SKM-1 (cell line): Measurements from ENCODE around the gene TBCD.
"Not testable (repeated sequence)": the region's sequence is repeated elsewhere in the genome, so short reads cannot be mapped to it uniquely, and the experiment has no call there.

Experiments
- DNase-seq: peaks from one replicate; lab custom pipeline; 2025; ENCODE audit not compliant: unreplicated experiment; lab: John Stamatoyannopoulos, UW

The TBCD gene

GRCh38 chr17:82985428-82985805, 233.6 kb downstream of the TBCD start:
- no peak for DNase-seq

GRCh38 chr17:82985973-82986372, 234.1 kb downstream of the TBCD start:
- no peak for DNase-seq

- DNase-seq: not testable (repeated sequence)
These were observed 237.2 kb downstream of the TBCD start for GRCh38 chr17:82989051-82989450.

- DNase-seq: no peak
These were observed 238.0 kb downstream of the TBCD start for GRCh38 chr17:82989881-82990280.

- DNase-seq: no peak
These were observed 241.1 kb downstream of the TBCD start for GRCh38 chr17:82993005-82993404.
